HL-60 (cell line): ENCODE results near the gene DSCAML1.

Experiments
- DNase-seq, 2 experiments: peaks; one replicate each; pipeline ENCODE4 v3.0.0-alpha.2; 2010 to 2020; ENCODE audit warnings: low read depth in 1 of 2, low spot score in 1 of 2
- H3K27ac ChIP-seq: fragments of 250-450 bp; sonication (Bioruptor Pico); replicated peaks from 2 replicates; pipeline ENCODE4 v1.5.1; 2020; ENCODE audit warnings: mild to moderate bottlenecking, moderate library complexity
- H3K27me3 ChIP-seq: fragments of 250-450 bp; sonication (Bioruptor Pico); 2 replicates; pipeline ENCODE4 v1.5.1; 2021; ENCODE audit warnings: mild to moderate bottlenecking, moderate library complexity; ENCODE audit not compliant: insufficient read depth, poor library complexity, severe bottlenecking
- H3K4me3 ChIP-seq: replicated peaks from 2 replicates; pipeline ENCODE4 v1.5.1; 2011; ENCODE audit warnings: mild to moderate bottlenecking, control low read depth, low read length; ENCODE audit not compliant: insufficient read depth
- CTCF ChIP-seq: IDR thresholded peaks from one replicate; pipeline ENCODE4 v1.5.1; 2011; ENCODE audit warnings: low read length, control low read depth, inconsistent platforms; ENCODE audit not compliant: insufficient read depth
- GABPA ChIP-seq: IDR thresholded peaks from 2 replicates; pipeline ENCODE4 v1.6.1; 2012; ENCODE audit warnings: low read depth
- POLR2AphosphoS5 ChIP-seq: IDR thresholded peaks from 2 replicates; pipeline ENCODE4 v1.6.1; 2012; ENCODE audit warnings: low read depth
- REST ChIP-seq: IDR thresholded peaks from 2 replicates; pipeline ENCODE4 v1.6.1; 2012; ENCODE audit warnings: low read depth; ENCODE audit not compliant: insufficient replicate concordance
- SPI1 ChIP-seq: IDR thresholded peaks from 2 replicates; pipeline ENCODE4 v1.6.1; 2012; ENCODE audit warnings: low read depth, mild to moderate bottlenecking, borderline replicate concordance

DSCAML1 gene

GRCh38 chr11:117715801-117716200 lies 81.2 kb downstream of the DSCAML1 start:
- no peaks in the 10 kb centered on the region for H3K27me3 ChIP-seq
- TF ChIP-seq POLR2AphosphoS5 (no peak), REST (no peak), GABPA (no peak), CTCF (no peak), SPI1 (no peak)
- no peak for DNase-seq

GRCh38 chr11:117713538-117713991 lies 83.5 kb downstream of the DSCAML1 start:
- Histone ChIP-seq H3K27ac (no peak overlapping the region), H3K4me3 (no peak overlapping the region), H3K27me3 (no peaks in the 10 kb centered on the region)
- no peak for TF ChIP-seq POLR2AphosphoS5
- no peak for TF ChIP-seq SPI1
- TF ChIP-seq GABPA: no peak
- no peak for TF ChIP-seq CTCF
- TF ChIP-seq REST: no peak
- DNase-seq: no peak

More at GRCh38 chr11:117715801-117716200, 81.2 kb downstream of the DSCAML1 start:
- Histone ChIP-seq H3K4me3 (no peak overlapping the region), H3K27ac (no peak overlapping the region)

- Histone ChIP-seq H3K27me3 (peaks cover 2% of the 10 kb centered on the region), H3K4me3 (no peak overlapping the region), H3K27ac (no peak overlapping the region)
- no peak for DNase-seq
- TF ChIP-seq CTCF (no peak), GABPA (no peak), REST (no peak)
Measured at GRCh38 chr11:117712530-117712929, 84.5 kb downstream of the DSCAML1 start.
